Left renal cortex interstitium (tissue), 4 donors: ENCODE data around the gene NCAPD3. TPM values are rescaled to one million over a fixed set of nuclear protein-coding genes. Genes with fewer than 3 reads are reported as not detected.
"Not testable (repeated sequence)": the region's sequence is repeated elsewhere in the genome, so short reads cannot be mapped to it uniquely, and the experiment has no call there.

Source experiments
- DNase-seq, 4 donors: peaks; one replicate each; pipeline ENCODE4 v3.0.0-alpha.2; 2013; ENCODE audit warnings: low read depth in 4 of 4, low spot score in 2 of 4, missing footprints in 1 of 4
- polyA plus RNA-seq, 4 donors: library from polyadenylated mRNA; unstranded; fragments of 120-200 nt; gene quantifications; one replicate each; pipeline ENCODE4 v1.2.1, GENCODE V29; 2013; ENCODE audit not compliant: insufficient read length in 4 of 4

NCAPD3 gene
- polyA plus RNA-seq, 4 donors = 24.0 to 38.7 (median 33.5) TPM

- no peak for DNase-seq
Measured at GRCh38 chr11:134226806-134227325, 3.1 kb upstream of the NCAPD3 start.

GRCh38 chr11:134224710-134225664 lies 1.2 kb upstream of the NCAPD3 start:
- DNase-seq = no peak

- no peak for DNase-seq
Measured at GRCh38 chr11:134223121-134223520, 646 bp downstream of the NCAPD3 start.

GRCh38 chr11:134216816-134217215 lies 7.0 kb downstream of the NCAPD3 start:
- no peak for DNase-seq

- DNase-seq = no peak
Measured at GRCh38 chr11:134215836-134216235, 7.9 kb downstream of the NCAPD3 start.

GRCh38 chr11:134207538-134208239 lies 16.1 kb downstream of the NCAPD3 start:
- no peak for DNase-seq

GRCh38 chr11:134206185-134206584 lies 17.6 kb downstream of the NCAPD3 start:
- no peak for DNase-seq

- no peak for DNase-seq
Measured at GRCh38 chr11:134205729-134206128, 18.0 kb downstream of the NCAPD3 start.

- DNase-seq = no peak
Measured at GRCh38 chr11:134202661-134203060, 21.1 kb downstream of the NCAPD3 start.

- DNase-seq = no peak
Measured at GRCh38 chr11:134200688-134201087, 23.1 kb downstream of the NCAPD3 start.

GRCh38 chr11:134199531-134199930 lies 24.2 kb downstream of the NCAPD3 start:
- no peak for DNase-seq

GRCh38 chr11:134196756-134197155 lies 27.0 kb downstream of the NCAPD3 start:
- DNase-seq = no peak

- DNase-seq = not testable (repeated sequence)
Measured at GRCh38 chr11:134188092-134188491, 35.7 kb downstream of the NCAPD3 start.

GRCh38 chr11:134181707-134182106 lies 42.1 kb downstream of the NCAPD3 start:
- no peak for DNase-seq

- no peak for DNase-seq
Measured at GRCh38 chr11:134178032-134178674, 45.6 kb downstream of the NCAPD3 start.

GRCh38 chr11:134176284-134176683 lies 47.5 kb downstream of the NCAPD3 start:
- DNase-seq = no peak

- no peak for DNase-seq
Measured at GRCh38 chr11:134173296-134173695, 50.5 kb downstream of the NCAPD3 start.

- no peak for DNase-seq
Measured at GRCh38 chr11:134171951-134172350, 51.8 kb downstream of the NCAPD3 start.

GRCh38 chr11:134170919-134171281 lies 52.9 kb downstream of the NCAPD3 start:
- DNase-seq = no peak

GRCh38 chr11:134170177-134170918 lies 53.4 kb downstream of the NCAPD3 start:
- no peak for DNase-seq
